ENCODE measurements around the gene EIF1AX.

DNA sequence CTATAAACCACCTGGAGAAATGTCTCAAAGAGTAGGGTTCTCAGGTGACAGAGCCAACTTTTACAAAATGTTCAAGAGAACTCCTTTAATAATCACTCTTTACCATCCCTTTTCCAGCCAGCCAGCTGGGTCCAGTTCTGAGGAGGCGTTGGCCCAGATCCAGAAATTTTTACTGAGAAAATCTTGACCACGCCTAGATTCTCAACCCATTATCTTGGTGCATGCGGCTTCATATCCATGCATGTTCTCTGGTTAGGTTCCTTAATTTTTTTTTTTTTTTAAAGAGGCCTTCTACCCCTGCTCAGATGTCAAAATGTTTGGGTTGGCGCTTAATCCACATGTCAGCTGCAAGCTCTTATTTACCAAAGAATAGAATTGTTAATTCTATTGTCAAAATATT lies 13.0 kb downstream of the EIF1AX start:
- no peak for TF ChIP-seq EZH2 (IDR thresholded peaks at IDR 0.05; ENCODE audit: insufficient read depth, low read length)
- TF ChIP-seq, protein P1, sequence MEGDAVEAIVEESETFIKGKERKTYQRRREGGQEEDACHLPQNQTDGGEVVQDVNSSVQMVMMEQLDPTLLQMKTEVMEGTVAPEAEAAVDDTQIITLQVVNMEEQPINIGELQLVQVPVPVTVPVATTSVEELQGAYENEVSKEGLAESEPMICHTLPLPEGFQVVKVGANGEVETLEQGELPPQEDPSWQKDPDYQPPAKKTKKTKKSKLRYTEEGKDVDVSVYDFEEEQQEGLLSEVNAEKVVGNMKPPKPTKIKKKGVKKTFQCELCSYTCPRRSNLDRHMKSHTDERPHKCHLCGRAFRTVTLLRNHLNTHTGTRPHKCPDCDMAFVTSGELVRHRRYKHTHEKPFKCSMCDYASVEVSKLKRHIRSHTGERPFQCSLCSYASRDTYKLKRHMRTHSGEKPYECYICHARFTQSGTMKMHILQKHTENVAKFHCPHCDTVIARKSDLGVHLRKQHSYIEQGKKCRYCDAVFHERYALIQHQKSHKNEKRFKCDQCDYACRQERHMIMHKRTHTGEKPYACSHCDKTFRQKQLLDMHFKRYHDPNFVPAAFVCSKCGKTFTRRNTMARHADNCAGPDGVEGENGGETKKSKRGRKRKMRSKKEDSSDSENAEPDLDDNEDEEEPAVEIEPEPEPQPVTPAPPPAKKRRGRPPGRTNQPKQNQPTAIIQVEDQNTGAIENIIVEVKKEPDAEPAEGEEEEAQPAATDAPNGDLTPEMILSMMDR (IDR thresholded peaks at IDR 0.05; ENCODE audit: insufficient read depth, low read depth, low read length), result no peak
